ENCODE data around the gene NKTR.
"Not testable (repeated sequence)": the region's sequence is repeated elsewhere in the genome, so short reads cannot be mapped to it uniquely, and the experiment has no call there.

The NKTR gene

DNA sequence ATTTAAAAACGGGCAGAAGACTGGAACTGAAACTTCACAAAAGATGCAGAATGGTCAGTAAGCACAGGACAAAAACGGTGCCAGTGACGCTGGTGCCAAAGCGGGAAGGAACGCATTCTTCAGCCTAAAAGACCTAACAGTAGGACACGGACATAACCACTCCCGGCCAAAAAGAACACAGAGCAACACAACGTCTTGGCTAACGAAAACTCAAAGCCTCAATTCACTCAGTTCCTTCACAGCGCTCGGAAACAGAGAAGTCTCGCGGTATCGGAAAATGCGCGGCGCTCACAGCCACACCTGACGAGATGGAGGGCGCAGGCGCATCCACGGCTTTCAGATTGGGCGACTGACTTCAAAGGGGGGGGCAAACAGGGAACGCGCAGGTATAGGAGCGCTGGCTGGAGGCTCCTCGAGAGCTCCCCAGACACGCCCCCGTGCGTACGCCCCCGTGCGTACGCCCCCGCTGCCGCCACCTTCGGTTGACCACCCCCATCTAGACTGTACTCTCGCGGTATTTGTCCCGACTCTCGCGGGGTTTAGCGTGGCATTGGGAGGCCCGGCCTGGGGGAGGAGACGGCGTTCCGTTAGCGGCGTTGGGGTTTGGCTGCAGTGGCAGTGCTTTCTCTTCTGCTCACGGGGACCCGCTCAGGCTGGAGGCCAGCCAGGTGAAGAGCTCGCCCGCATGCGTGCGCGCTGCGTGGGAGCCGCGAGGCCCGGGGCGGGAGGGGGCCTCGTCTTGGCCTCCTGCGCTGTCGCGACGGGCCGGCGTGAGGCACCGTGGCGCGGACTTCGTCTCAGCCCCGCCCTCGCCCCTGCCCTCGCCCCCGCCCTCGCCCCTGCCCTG, at the start of gene NKTR:
NKTR (plus strand) TSS at position 576 of the 847 bp plus-strand sequence. CDS start 321 bp downstream, outside the sequence.
- H3K9ac ChIP-seq: peak within 1 kb of the TSS; percentile 74
- H3K27ac ChIP-seq: peak within 1 kb of the TSS; percentile 71
- H3K4me2 ChIP-seq: peak within 1 kb of the TSS; percentile 78
- H3K79me2 ChIP-seq (ENCODE audit: insufficient read depth, low read depth): peaks cover 41% of the 10 kb centered on the region
- peak within 1 kb of the TSS; percentile 64 for H2AFZ ChIP-seq (ENCODE audit: low read depth)
- no peaks in the 10 kb centered on the region for H4K20me1 ChIP-seq (ENCODE audit: insufficient read depth)
- TF ChIP-seq, protein P1, sequence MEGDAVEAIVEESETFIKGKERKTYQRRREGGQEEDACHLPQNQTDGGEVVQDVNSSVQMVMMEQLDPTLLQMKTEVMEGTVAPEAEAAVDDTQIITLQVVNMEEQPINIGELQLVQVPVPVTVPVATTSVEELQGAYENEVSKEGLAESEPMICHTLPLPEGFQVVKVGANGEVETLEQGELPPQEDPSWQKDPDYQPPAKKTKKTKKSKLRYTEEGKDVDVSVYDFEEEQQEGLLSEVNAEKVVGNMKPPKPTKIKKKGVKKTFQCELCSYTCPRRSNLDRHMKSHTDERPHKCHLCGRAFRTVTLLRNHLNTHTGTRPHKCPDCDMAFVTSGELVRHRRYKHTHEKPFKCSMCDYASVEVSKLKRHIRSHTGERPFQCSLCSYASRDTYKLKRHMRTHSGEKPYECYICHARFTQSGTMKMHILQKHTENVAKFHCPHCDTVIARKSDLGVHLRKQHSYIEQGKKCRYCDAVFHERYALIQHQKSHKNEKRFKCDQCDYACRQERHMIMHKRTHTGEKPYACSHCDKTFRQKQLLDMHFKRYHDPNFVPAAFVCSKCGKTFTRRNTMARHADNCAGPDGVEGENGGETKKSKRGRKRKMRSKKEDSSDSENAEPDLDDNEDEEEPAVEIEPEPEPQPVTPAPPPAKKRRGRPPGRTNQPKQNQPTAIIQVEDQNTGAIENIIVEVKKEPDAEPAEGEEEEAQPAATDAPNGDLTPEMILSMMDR (conservative IDR thresholded peaks at IDR 0.05; ENCODE audit: low read depth, low read length): no peak
- H3K36me3 ChIP-seq (ENCODE audit: insufficient read depth): no peaks in the 10 kb centered on the region
- H3K27me3 ChIP-seq (ENCODE audit: insufficient read depth, low read depth): no peaks in the 10 kb centered on the region
- peaks cover 29% of the 10 kb centered on the region for H3K4me1 ChIP-seq (ENCODE audit: low read depth, poor library complexity, severe bottlenecking)
- H3K4me3 ChIP-seq (IDR thresholded peaks at IDR 0.05; ENCODE audit: insufficient read depth, low read depth, low read length): peak within 1 kb of the TSS; percentile 15

- H3K27me3 ChIP-seq (ENCODE audit: insufficient read depth, low read depth): no peaks in the 10 kb centered on the region
- no peak overlapping the region for H3K9ac ChIP-seq
- no peak overlapping the region for H3K4me3 ChIP-seq (IDR thresholded peaks at IDR 0.05; ENCODE audit: insufficient read depth, low read depth, low read length)
- no peaks in the 10 kb centered on the region for H3K36me3 ChIP-seq (ENCODE audit: insufficient read depth)
- TF ChIP-seq, protein P1 (conservative IDR thresholded peaks at IDR 0.05; ENCODE audit: low read depth, low read length): no peak
- no peaks in the 10 kb centered on the region for H4K20me1 ChIP-seq (ENCODE audit: insufficient read depth)
- no peak overlapping the region for H3K27ac ChIP-seq
- no peak overlapping the region for H3K4me2 ChIP-seq
- peaks cover 16% of the 10 kb centered on the region for H3K4me1 ChIP-seq (ENCODE audit: low read depth, poor library complexity, severe bottlenecking)
- H2AFZ ChIP-seq (ENCODE audit: low read depth): no peak overlapping the region
- no peaks in the 10 kb centered on the region for H3K79me2 ChIP-seq (ENCODE audit: insufficient read depth, low read depth)
Observed at GRCh38 chr3:42552830-42553229, 47.7 kb upstream of the NKTR start.

- no peak overlapping the region for H2AFZ ChIP-seq (ENCODE audit: low read depth)
- H3K79me2 ChIP-seq (ENCODE audit: insufficient read depth, low read depth): no peaks in the 10 kb centered on the region
- H3K9ac ChIP-seq: no peak overlapping the region
- no peak overlapping the region for H3K4me3 ChIP-seq (IDR thresholded peaks at IDR 0.05; ENCODE audit: insufficient read depth, low read depth, low read length)
- H3K36me3 ChIP-seq (ENCODE audit: insufficient read depth): no peaks in the 10 kb centered on the region
- H3K27me3 ChIP-seq (ENCODE audit: insufficient read depth, low read depth): no peaks in the 10 kb centered on the region
- peaks cover 16% of the 10 kb centered on the region for H3K4me1 ChIP-seq (ENCODE audit: low read depth, poor library complexity, severe bottlenecking)
- TF ChIP-seq, protein P1 (conservative IDR thresholded peaks at IDR 0.05; ENCODE audit: low read depth, low read length): no peak
- no peak overlapping the region for H3K4me2 ChIP-seq
- no peaks in the 10 kb centered on the region for H4K20me1 ChIP-seq (ENCODE audit: insufficient read depth)
- peak overlapping the region; percentile 20; the same call in 1 of the 2 replicates for H3K27ac ChIP-seq
Observed at GRCh38 chr3:42556089-42556632, 44.3 kb upstream of the NKTR start.

DNA sequence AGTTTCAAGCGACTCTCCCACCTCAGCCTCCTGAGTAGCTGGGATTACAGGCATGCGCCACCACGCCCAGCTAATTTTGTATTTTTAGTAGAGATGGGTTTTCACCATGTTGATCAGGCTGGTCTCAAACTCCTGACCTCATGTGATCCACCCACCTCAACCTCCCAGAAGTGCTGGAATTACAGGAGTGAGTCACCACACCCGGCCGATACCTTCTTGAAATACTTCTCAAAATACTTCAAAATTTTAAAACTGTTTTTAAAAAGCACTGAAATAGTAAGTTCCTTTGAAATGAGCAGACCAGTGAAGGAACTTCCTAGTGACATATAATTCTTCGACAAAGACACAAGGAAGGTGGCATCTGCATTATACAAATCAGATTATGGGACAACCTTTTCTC, 43.7 kb upstream of the NKTR start:
- not testable (repeated sequence) for H4K20me1 ChIP-seq (ENCODE audit: insufficient read depth); H3K36me3 ChIP-seq (ENCODE audit: insufficient read depth); H3K4me2 ChIP-seq; H3K27me3 ChIP-seq (ENCODE audit: insufficient read depth, low read depth); H2AFZ ChIP-seq (ENCODE audit: low read depth); H3K79me2 ChIP-seq (ENCODE audit: insufficient read depth, low read depth); H3K4me3 ChIP-seq (IDR thresholded peaks at IDR 0.05; ENCODE audit: insufficient read depth, low read depth, low read length); H3K27ac ChIP-seq; H3K9ac ChIP-seq
- peaks cover 16% of the 10 kb centered on the region for H3K4me1 ChIP-seq (ENCODE audit: low read depth, poor library complexity, severe bottlenecking)

GRCh38 chr3:42557854-42558253, 42.6 kb upstream of the NKTR start:
- H3K4me3 ChIP-seq (IDR thresholded peaks at IDR 0.05; ENCODE audit: insufficient read depth, low read depth, low read length): no peak overlapping the region
- H3K9ac ChIP-seq: no peak overlapping the region
- no peak overlapping the region for H3K4me2 ChIP-seq
- no peaks in the 10 kb centered on the region for H3K36me3 ChIP-seq (ENCODE audit: insufficient read depth)
- H2AFZ ChIP-seq (ENCODE audit: low read depth): no peak overlapping the region
- H4K20me1 ChIP-seq (ENCODE audit: insufficient read depth): no peaks in the 10 kb centered on the region
- H3K4me1 ChIP-seq (ENCODE audit: low read depth, poor library complexity, severe bottlenecking): peaks cover 16% of the 10 kb centered on the region
- H3K79me2 ChIP-seq (ENCODE audit: insufficient read depth, low read depth): no peaks in the 10 kb centered on the region
- TF ChIP-seq, protein P1 (conservative IDR thresholded peaks at IDR 0.05; ENCODE audit: low read depth, low read length): no peak
- H3K27ac ChIP-seq: no peak overlapping the region
- H3K27me3 ChIP-seq (ENCODE audit: insufficient read depth, low read depth): no peaks in the 10 kb centered on the region
